NCI-H2171 (cell line): ENCODE data around the gene CD34.

ENCODE experiments used
- DNase-seq: peaks from one replicate; lab custom pipeline; 2025; lab: John Stamatoyannopoulos, UW

CD34 gene

GRCh38 chr1:207872621-207873020, 38.3 kb downstream of the CD34 start:
- DNase-seq: no peak

GRCh38 chr1:207871117-207871649, 39.7 kb downstream of the CD34 start:
- DNase-seq: no peak

- no peak for DNase-seq
Observed at GRCh38 chr1:207870306-207871031, 40.5 kb downstream of the CD34 start.

- no peak for DNase-seq
Observed at GRCh38 chr1:207869859-207870258, 41.1 kb downstream of the CD34 start.

- peak; percentile 60 for DNase-seq
Observed at GRCh38 chr1:207868774-207869721, 41.9 kb downstream of the CD34 start.

GRCh38 chr1:207868251-207868773, 42.6 kb downstream of the CD34 start:
- DNase-seq: no peak

- DNase-seq: no peak
Observed at GRCh38 chr1:207867136-207868109, 43.5 kb downstream of the CD34 start.

GRCh38 chr1:207866471-207867135, 44.3 kb downstream of the CD34 start:
- DNase-seq: no peak

- DNase-seq: no peak
Observed at GRCh38 chr1:207863893-207864535, 46.9 kb downstream of the CD34 start.

- DNase-seq: no peak
Observed at GRCh38 chr1:207862241-207862787, 48.6 kb downstream of the CD34 start.

GRCh38 chr1:207861442-207862177, 49.3 kb downstream of the CD34 start:
- no peak for DNase-seq

GRCh38 chr1:207860531-207860930, 50.4 kb downstream of the CD34 start:
- no peak for DNase-seq

GRCh38 chr1:207858806-207859205, 52.1 kb downstream of the CD34 start:
- DNase-seq: no peak

GRCh38 chr1:207858281-207858680, 52.6 kb downstream of the CD34 start:
- DNase-seq: no peak

- DNase-seq: no peak
Observed at GRCh38 chr1:207857447-207857846, 53.5 kb downstream of the CD34 start.

- no peak for DNase-seq
Observed at GRCh38 chr1:207856276-207857023, 54.5 kb downstream of the CD34 start.

GRCh38 chr1:207854001-207854400, 56.9 kb downstream of the CD34 start:
- DNase-seq: no peak

GRCh38 chr1:207853372-207853757, 57.6 kb downstream of the CD34 start:
- no peak for DNase-seq
